HCT116 (cell line): Measurements from ENCODE around the gene ANKRD55. TPM values are rescaled to one million over a fixed set of nuclear protein-coding genes. Genes with fewer than 3 reads are reported as not detected.

ENCODE experiments used
- ATAC-seq: fragments of 200-7000 bp; cut with Tn5 transposase; 2 replicates; pipeline ENCODE4 v1.9.1; 2020; ENCODE audit warnings: mild to moderate bottlenecking, moderate library complexity
- BruUV-seq: library from RNA; stranded (reverse); fragments of 400-500 nt; replicated peaks from 2 replicates; lab custom pipeline; 2021; lab: Mats Ljungman, UMichigan
- CTCF ChIA-PET: fragments of 300-600 bp; sonication (Branson Sonifier 250); formaldehyde crosslinking; loops from one replicate; lab custom pipeline; 2021; ENCODE audit warnings: antibody characterized with exemption; lab: Charles Lee
- POLR2A ChIA-PET: fragments of 300-600, 350-600 bp; sonication (Branson Sonifier 250); formaldehyde crosslinking; loops from one replicate; lab custom pipeline; 2021; ENCODE audit warnings: antibody characterized with exemption; lab: Charles Lee
- RAD21 ChIA-PET, 2 experiments: fragments of 300-600 bp; sonication (Branson Sonifier 250); formaldehyde crosslinking; loops; one replicate each; lab custom pipeline; 2023; ENCODE audit warnings: low total read pairs in 2 of 2; ENCODE audit not compliant: uncharacterized antibody in 2 of 2, unreplicated experiment in 2 of 2, low non-redundant PET in 1 of 2; lab: Charles Lee
- DNase-seq: peaks from one replicate; pipeline ENCODE4 v3.0.0-alpha.2; 2010; ENCODE audit warnings: low read depth, low spot score
- H2AFZ ChIP-seq: fragments of 200-600 bp; shearing (Covaris generic), sonication (generic); 2 replicates; pipeline ENCODE4 v1.6.1; 2017; ENCODE audit warnings: low read depth, mixed run types, mixed read lengths, antibody characterized with exemption, low read length; ENCODE audit not compliant: poor library complexity, severe bottlenecking
- H3K27ac ChIP-seq: 2 replicates; pipeline ENCODE4 v1.5.1; 2012; ENCODE audit warnings: low read depth, low read length
- H3K27me3 ChIP-seq: fragments of 200-600 bp; sonication (generic); 2 replicates; pipeline ENCODE4 v1.6.1; 2016; ENCODE audit warnings: mixed run types, low read length, mixed read lengths; ENCODE audit not compliant: insufficient read depth
- H3K36me3 ChIP-seq, 2 experiments: fragments of 200-500 bp in 1 of 2; fragments of 200-600 bp in 1 of 2; sonication (Bioruptor generic) in 1 of 2; sonication (generic) in 1 of 2; 2 replicates each; pipeline versions ENCODE4 v1.5.1 to v1.6.1; 2014 to 2016; ENCODE audit warnings: low read length in 2 of 2, inconsistent platforms in 1 of 2, mixed read lengths in 1 of 2, mixed run types in 1 of 2; ENCODE audit not compliant: insufficient read depth in 2 of 2, control insufficient read depth in 1 of 2
- H3K4me1 ChIP-seq, 2 experiments: fragments of 200-600 bp in 1 of 2; sonication (generic) in 1 of 2; 2 replicates each; pipeline versions ENCODE4 v1.5.1 to v1.6.1; 2012 to 2017; ENCODE audit warnings: low read length in 2 of 2, inconsistent platforms in 1 of 2, mild to moderate bottlenecking in 1 of 2, mixed read lengths in 1 of 2, mixed run types in 1 of 2, moderate library complexity in 1 of 2; ENCODE audit not compliant: insufficient read depth in 2 of 2, control insufficient read depth in 1 of 2
- H3K4me2 ChIP-seq: fragments of 200-600 bp; sonication (generic); 2 replicates; pipeline ENCODE4 v1.6.1; 2017; ENCODE audit warnings: mixed run types, low read length, mixed read lengths
- H3K4me3 ChIP-seq, 2 experiments: fragments of 200-600 bp in 1 of 2; sonication (generic) in 1 of 2; replicated peaks in 1 of 2; 2 replicates each; pipeline ENCODE4 v1.5.1; 2011 to 2016; ENCODE audit warnings: low read length in 2 of 2, control low read depth in 1 of 2, low read depth in 1 of 2, mild to moderate bottlenecking in 1 of 2, mixed read lengths in 1 of 2, mixed run types in 1 of 2
- H3K79me2 ChIP-seq: fragments of 200-600 bp; sonication (generic); 2 replicates; pipeline ENCODE4 v1.6.1; 2017; ENCODE audit warnings: mild to moderate bottlenecking, mixed run types, low read length, moderate library complexity, mixed read lengths; ENCODE audit not compliant: insufficient read depth
- H3K9ac ChIP-seq: fragments of 200-600 bp; sonication (generic); 2 replicates; pipeline ENCODE4 v1.6.1; 2016; ENCODE audit warnings: low read length, mixed read lengths
- H3K9me2 ChIP-seq: fragments of 200-600 bp; sonication (generic), shearing (Covaris generic); 2 replicates; pipeline ENCODE4 v1.6.1; 2017; ENCODE audit warnings: mixed run types, mild to moderate bottlenecking, moderate library complexity; ENCODE audit not compliant: insufficient read depth
- H3K9me3 ChIP-seq, 2 experiments: fragments of 200-500 bp in 1 of 2; fragments of 200-600 bp in 1 of 2; sonication (Bioruptor generic) in 1 of 2; sonication (generic) in 1 of 2; 2 replicates each; pipeline ENCODE4 v1.6.1; 2014 to 2017; ENCODE audit warnings: low read length in 2 of 2, mixed read lengths in 2 of 2, inconsistent platforms in 1 of 2, low read depth in 1 of 2, mild to moderate bottlenecking in 1 of 2, mixed run types in 1 of 2, moderate library complexity in 1 of 2; ENCODE audit not compliant: control insufficient read depth in 1 of 2, insufficient read depth in 1 of 2
- H4K20me1 ChIP-seq: fragments of 200-600 bp; sonication (generic), shearing (Covaris generic); 2 replicates; pipeline ENCODE4 v1.6.1; 2017; ENCODE audit warnings: mixed run types, mild to moderate bottlenecking, moderate library complexity; ENCODE audit not compliant: insufficient read depth
- CBX3 ChIP-seq: IDR thresholded peaks from 2 replicates; pipeline ENCODE4 v1.6.1; 2012; ENCODE audit warnings: low read depth
- CEBPB ChIP-seq: IDR thresholded peaks from 2 replicates; pipeline ENCODE4 v1.6.1; 2012; ENCODE audit warnings: low read depth
- EGR1 ChIP-seq: IDR thresholded peaks from 2 replicates; pipeline ENCODE4 v1.6.1; 2012; ENCODE audit warnings: low read depth
- ELF1 ChIP-seq: IDR thresholded peaks from 2 replicates; pipeline ENCODE4 v1.6.1; 2012; ENCODE audit warnings: low read depth, borderline replicate concordance
- EZH2 ChIP-seq: fragments of 200-600 bp; sonication (generic); IDR thresholded peaks from 2 replicates; pipeline ENCODE4 v1.6.1; 2017; ENCODE audit warnings: antibody characterized with exemption, mixed run types
- EZH2phosphoT487 ChIP-seq: fragments of 200-600 bp; IDR thresholded peaks from 2 replicates; pipeline ENCODE4 v1.6.1; 2018; ENCODE audit warnings: antibody characterized with exemption, borderline replicate concordance
- FOSL1 ChIP-seq: IDR thresholded peaks from 2 replicates; pipeline ENCODE4 v1.6.1; 2012; ENCODE audit warnings: low read depth
- JUND ChIP-seq: IDR thresholded peaks from 2 replicates; pipeline ENCODE4 v1.6.1; 2012
- POLR2A ChIP-seq: IDR thresholded peaks from 2 replicates; pipeline ENCODE4 v1.7.0; 2011; ENCODE audit warnings: borderline replicate concordance; ENCODE audit not compliant: insufficient read depth, insufficient read length; ENCODE audit errors: extremely low read depth
- POLR2AphosphoS5 ChIP-seq: IDR thresholded peaks from 2 replicates; pipeline ENCODE4 v1.6.1; 2011; ENCODE audit warnings: mild to moderate bottlenecking, low read depth, low read length, moderate library complexity
- RAD21 ChIP-seq: IDR thresholded peaks from 2 replicates; pipeline ENCODE4 v1.6.1; 2012; ENCODE audit warnings: low read depth, mild to moderate bottlenecking
- SRF ChIP-seq: IDR thresholded peaks from 2 replicates; pipeline ENCODE4 v1.6.1; 2012; ENCODE audit warnings: low read depth
- YY1 ChIP-seq: IDR thresholded peaks from 2 replicates; pipeline ENCODE4 v1.6.1; 2011; ENCODE audit warnings: low read length, low read depth, moderate library complexity, mild to moderate bottlenecking; ENCODE audit not compliant: insufficient replicate concordance; ENCODE audit errors: extremely low read depth
- ZFX ChIP-seq: fragments of 450-650 bp; IDR thresholded peaks from 2 replicates; pipeline ENCODE4 v1.6.1; 2017
- ZNF274 ChIP-seq: fragments of 200-500 bp; sonication (Bioruptor generic); IDR thresholded peaks from 2 replicates; pipeline ENCODE4 v1.6.1; 2014; ENCODE audit warnings: mild to moderate bottlenecking, low read depth, low read length, inconsistent platforms
- intact Hi-C: fragments of 100-400 bp; cut with micrococcal nuclease; formaldehyde crosslinking; loops from 2 replicates; pipeline ENCODE4 v1.10.0; 2022
- total RNA-seq: library from RNA; stranded (reverse); gene quantifications from one replicate; pipeline ENCODE4 v1.2.1, GENCODE V29; 2021; ENCODE audit not compliant: unreplicated experiment
- TF ChIP-seq, protein P1 (sequence below): IDR thresholded peaks from 2 replicates; pipeline ENCODE4 v1.6.1; 2012
- TF ChIP-seq, protein P2 (sequence below): IDR thresholded peaks from 2 replicates; pipeline ENCODE4 v1.6.1; 2012; ENCODE audit warnings: low read depth
- TF ChIP-seq, protein P3 (sequence below): IDR thresholded peaks from 2 replicates; pipeline ENCODE4 v1.6.1; 2012

The ANKRD55 gene
- total RNA-seq, 1 experiment from 2014 or later, result not detected

DNA sequence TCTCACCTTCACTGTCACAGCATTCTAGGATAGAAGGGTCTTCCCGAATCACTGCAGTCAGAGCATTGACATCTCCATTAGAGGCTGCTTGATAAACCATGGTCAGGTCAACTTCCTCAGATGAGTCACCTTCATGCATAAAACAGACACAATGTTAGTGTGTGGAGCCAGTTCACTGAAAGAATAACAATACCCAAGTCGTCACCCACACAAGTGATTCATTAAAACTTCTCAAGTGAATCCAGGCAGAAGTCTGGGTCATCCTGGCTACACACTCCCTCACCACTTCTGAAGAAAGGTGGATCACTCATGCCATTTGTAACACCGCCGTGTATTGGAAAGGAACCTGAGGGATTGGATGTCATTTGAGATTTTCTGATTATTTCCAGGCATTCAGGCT, 49.6 kb downstream of the ANKRD55 start (continued):
- TF ChIP-seq, protein P1, sequence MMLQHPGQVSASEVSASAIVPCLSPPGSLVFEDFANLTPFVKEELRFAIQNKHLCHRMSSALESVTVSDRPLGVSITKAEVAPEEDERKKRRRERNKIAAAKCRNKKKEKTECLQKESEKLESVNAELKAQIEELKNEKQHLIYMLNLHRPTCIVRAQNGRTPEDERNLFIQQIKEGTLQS, result no peak

DNA sequence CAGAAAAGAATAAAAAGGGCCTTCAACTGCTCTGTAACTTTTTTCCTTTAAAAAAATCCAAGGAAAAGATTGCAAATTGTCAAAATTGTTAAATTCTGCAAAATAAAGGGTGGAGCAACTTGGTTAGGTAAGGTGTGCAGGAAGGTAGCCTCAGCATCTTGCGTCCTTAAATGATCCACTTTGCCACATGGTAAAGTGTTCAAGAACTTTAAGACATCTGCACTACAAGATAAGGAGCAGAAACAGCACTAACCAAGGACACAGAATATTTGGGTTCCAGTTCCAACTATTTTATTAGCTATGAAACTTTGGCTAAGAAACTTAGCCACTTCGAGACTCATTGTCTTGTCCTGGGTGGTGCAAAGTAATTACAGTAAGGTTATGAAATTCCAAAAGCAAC, 53.7 kb downstream of the ANKRD55 start:
- CTCF ChIA-PET, result no interaction called here
- no peak for ATAC-seq

More for the DNA sequence above, 53.7 kb downstream of the ANKRD55 start:
- Histone ChIP-seq H3K9me2 (no peaks in the 10 kb centered on the region), H3K36me3 (no peaks in the 10 kb centered on the region), H3K4me1 (peaks cover 9 to 27% of the 10 kb centered on the region in 2 experiments), H3K27me3 (no peaks in the 10 kb centered on the region), H2AFZ (no peak overlapping the region), H3K27ac (no peak overlapping the region), H4K20me1 (no peaks in the 10 kb centered on the region), H3K4me2 (no peak overlapping the region), H3K9me3 (no peaks in the 10 kb centered on the region), H3K9ac (no peak overlapping the region), H3K79me2 (no peaks in the 10 kb centered on the region), H3K4me3 (no peak overlapping the region)
- no peak for DNase-seq
- ChIA-PET RAD21 (no interaction called here), POLR2A (no interaction called here)
- no peak for TF ChIP-seq RAD21
- TF ChIP-seq CEBPB, result no peak
- no peak for TF ChIP-seq JUND
- TF ChIP-seq FOSL1, result no peak
- no peak for TF ChIP-seq EZH2
- no peak for TF ChIP-seq POLR2AphosphoS5
- TF ChIP-seq ZFX, result no peak
- TF ChIP-seq, protein P2, sequence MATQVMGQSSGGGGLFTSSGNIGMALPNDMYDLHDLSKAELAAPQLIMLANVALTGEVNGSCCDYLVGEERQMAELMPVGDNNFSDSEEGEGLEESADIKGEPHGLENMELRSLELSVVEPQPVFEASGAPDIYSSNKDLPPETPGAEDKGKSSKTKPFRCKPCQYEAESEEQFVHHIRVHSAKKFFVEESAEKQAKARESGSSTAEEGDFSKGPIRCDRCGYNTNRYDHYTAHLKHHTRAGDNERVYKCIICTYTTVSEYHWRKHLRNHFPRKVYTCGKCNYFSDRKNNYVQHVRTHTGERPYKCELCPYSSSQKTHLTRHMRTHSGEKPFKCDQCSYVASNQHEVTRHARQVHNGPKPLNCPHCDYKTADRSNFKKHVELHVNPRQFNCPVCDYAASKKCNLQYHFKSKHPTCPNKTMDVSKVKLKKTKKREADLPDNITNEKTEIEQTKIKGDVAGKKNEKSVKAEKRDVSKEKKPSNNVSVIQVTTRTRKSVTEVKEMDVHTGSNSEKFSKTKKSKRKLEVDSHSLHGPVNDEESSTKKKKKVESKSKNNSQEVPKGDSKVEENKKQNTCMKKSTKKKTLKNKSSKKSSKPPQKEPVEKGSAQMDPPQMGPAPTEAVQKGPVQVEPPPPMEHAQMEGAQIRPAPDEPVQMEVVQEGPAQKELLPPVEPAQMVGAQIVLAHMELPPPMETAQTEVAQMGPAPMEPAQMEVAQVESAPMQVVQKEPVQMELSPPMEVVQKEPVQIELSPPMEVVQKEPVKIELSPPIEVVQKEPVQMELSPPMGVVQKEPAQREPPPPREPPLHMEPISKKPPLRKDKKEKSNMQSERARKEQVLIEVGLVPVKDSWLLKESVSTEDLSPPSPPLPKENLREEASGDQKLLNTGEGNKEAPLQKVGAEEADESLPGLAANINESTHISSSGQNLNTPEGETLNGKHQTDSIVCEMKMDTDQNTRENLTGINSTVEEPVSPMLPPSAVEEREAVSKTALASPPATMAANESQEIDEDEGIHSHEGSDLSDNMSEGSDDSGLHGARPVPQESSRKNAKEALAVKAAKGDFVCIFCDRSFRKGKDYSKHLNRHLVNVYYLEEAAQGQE, result no peak
- no peak for TF ChIP-seq POLR2A
- no peak for TF ChIP-seq ZNF274
- TF ChIP-seq EGR1, result no peak
- no peak for TF ChIP-seq ELF1
- TF ChIP-seq EZH2phosphoT487, result no peak
- TF ChIP-seq, protein P3, sequence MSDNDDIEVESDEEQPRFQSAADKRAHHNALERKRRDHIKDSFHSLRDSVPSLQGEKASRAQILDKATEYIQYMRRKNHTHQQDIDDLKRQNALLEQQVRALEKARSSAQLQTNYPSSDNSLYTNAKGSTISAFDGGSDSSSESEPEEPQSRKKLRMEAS, result no peak
- TF ChIP-seq YY1, result no peak
- TF ChIP-seq CBX3, result no peak
- TF ChIP-seq SRF, result no peak
- TF ChIP-seq, protein P1, result no peak
- intact Hi-C loops, result no loop called here
- BruUV-seq, result no TSS peak
